ENCODE results near the gene KIAA0930. TPM values are rescaled to one million over a fixed set of nuclear protein-coding genes. Genes with fewer than 3 reads are reported as not detected.

KIAA0930 gene
- total RNA-seq, 2 donors from 2014 or later, result 29.1 to 55.1 TPM

DNA sequence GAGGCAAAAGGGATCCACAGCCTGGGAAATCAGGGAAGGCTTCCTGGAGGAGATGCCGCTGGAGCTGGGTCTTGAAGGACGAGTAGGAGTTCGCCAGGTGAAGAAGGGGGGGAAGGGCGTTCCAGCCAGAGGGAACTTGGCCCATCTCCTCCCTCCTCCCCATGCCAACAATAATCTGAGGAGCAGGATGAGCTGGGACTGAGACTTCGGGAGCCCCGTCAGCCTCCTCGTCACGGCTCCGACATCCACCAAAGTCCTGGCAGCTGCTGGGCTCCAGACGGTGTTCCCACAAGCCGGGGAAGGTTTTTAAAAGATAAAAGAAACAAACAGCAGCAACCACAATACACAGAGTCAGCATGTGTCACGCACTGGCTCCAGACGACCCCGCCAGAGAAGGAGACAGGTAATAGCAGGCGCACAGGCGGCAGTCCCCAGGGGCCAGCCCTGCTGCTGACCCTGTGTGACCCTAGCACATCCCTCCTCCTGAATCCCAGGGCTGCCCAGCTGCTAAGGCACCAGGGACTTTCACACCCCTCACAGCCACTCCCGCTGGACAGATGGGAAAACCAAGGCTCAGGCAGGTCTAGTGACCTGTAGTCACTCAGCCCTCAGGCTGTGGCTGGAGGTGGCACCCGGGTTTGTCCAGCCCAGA lies 39.7 kb downstream of the KIAA0930 start:
- 72% methylated on average over 18 of the region's 18 CpGs for WGBS
- Histone ChIP-seq H3K27me3 (replicated peaks; ENCODE audit: insufficient read depth) (no peaks in the 10 kb centered on the region), H3K9me3 (no peaks in the 10 kb centered on the region), H3K4me3 (no peak overlapping the region), H3K27ac (no peak overlapping the region), H3K36me3 (peaks cover 0 to 12% of the 10 kb centered on the region in 2 donors), H3K4me1 (replicated peaks) (no peaks in the 10 kb centered on the region)
- intact Hi-C loops (cut with DNase I), result no loop called here
- no peak for DNase-seq (ENCODE audit: low spot score)
- TF ChIP-seq, protein P1, sequence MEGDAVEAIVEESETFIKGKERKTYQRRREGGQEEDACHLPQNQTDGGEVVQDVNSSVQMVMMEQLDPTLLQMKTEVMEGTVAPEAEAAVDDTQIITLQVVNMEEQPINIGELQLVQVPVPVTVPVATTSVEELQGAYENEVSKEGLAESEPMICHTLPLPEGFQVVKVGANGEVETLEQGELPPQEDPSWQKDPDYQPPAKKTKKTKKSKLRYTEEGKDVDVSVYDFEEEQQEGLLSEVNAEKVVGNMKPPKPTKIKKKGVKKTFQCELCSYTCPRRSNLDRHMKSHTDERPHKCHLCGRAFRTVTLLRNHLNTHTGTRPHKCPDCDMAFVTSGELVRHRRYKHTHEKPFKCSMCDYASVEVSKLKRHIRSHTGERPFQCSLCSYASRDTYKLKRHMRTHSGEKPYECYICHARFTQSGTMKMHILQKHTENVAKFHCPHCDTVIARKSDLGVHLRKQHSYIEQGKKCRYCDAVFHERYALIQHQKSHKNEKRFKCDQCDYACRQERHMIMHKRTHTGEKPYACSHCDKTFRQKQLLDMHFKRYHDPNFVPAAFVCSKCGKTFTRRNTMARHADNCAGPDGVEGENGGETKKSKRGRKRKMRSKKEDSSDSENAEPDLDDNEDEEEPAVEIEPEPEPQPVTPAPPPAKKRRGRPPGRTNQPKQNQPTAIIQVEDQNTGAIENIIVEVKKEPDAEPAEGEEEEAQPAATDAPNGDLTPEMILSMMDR (IDR thresholded peaks at IDR 0.05), result no peak
- TF ChIP-seq POLR2AphosphoS5 (IDR thresholded peaks at IDR 0.05) (no peak), POLR2A (IDR thresholded peaks at IDR 0.05) (no peak)

DNA sequence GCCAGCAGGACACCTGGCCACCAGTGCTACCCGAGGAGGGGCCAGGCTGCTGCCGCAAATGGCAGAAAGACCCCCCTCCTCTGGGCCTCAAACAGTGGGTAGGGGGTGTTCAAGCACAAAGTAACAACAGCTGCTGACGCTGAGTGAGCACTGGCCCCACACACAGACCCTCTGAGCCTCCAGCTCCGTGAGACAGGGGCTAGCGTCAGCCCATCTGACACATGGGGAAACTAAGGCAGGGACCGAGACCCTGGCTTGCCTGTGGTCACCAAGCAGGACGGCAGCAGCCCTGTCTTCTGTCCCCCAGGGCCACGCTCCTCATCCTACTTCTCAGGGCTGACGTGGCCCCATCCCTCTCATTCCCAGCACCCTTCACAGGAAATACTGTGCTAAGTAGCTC lies 40.5 kb downstream of the KIAA0930 start:
- TF ChIP-seq POLR2A (IDR thresholded peaks at IDR 0.05) (no peak), POLR2AphosphoS5 (IDR thresholded peaks at IDR 0.05) (no peak)
- TF ChIP-seq, protein P1 (IDR thresholded peaks at IDR 0.05), result no peak
- Histone ChIP-seq H3K36me3 (peaks cover 0 to 13% of the 10 kb centered on the region in 2 donors), H3K9me3 (no peaks in the 10 kb centered on the region), H3K4me1 (replicated peaks) (no peaks in the 10 kb centered on the region), H3K27ac (no peak overlapping the region), H3K4me3 (no peak overlapping the region), H3K27me3 (replicated peaks; ENCODE audit: insufficient read depth) (no peaks in the 10 kb centered on the region)
- 92% methylated on average over 9 of the region's 9 CpGs for WGBS
- intact Hi-C loops (cut with DNase I), result no loop called here
- no peak for DNase-seq (ENCODE audit: low spot score)

DNA sequence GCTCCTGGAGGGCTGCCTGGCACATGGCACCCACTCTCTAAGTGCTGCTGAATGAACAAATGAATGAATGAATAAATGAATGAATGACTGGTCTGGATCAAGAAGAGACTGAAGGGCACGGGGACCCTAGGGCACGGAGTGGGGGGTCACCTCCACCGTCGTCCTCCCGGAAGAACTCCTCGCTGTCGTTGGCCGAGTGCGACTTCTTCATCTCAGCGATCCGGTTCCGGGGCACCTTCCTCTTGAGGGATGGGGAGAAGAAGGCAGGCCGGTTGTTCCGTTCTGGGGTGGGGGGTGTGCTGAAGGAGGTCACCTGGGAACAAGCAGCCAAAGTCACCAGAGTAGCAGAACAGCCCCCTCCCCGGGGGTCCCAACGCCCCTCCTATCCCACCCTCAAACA lies 41.0 kb downstream of the KIAA0930 start:
- H3K4me3 ChIP-seq, result no peak overlapping the region
- H3K4me1 ChIP-seq (replicated peaks), result no peaks in the 10 kb centered on the region
- no peak for DNase-seq (ENCODE audit: low spot score)
- H3K27ac ChIP-seq, result no peak overlapping the region
- 96% methylated on average over 16 of the region's 16 CpGs for WGBS
- no peaks in the 10 kb centered on the region for H3K9me3 ChIP-seq
- H3K36me3 ChIP-seq, result peaks cover 0 to 13% of the 10 kb centered on the region in 2 donors
- no peak for TF ChIP-seq POLR2AphosphoS5 (IDR thresholded peaks at IDR 0.05)
- no peak for TF ChIP-seq POLR2A (IDR thresholded peaks at IDR 0.05)
- TF ChIP-seq, protein P1 (IDR thresholded peaks at IDR 0.05), result no peak
- intact Hi-C loops (cut with DNase I), result no loop called here
- no peaks in the 10 kb centered on the region for H3K27me3 ChIP-seq (replicated peaks; ENCODE audit: insufficient read depth)

DNA sequence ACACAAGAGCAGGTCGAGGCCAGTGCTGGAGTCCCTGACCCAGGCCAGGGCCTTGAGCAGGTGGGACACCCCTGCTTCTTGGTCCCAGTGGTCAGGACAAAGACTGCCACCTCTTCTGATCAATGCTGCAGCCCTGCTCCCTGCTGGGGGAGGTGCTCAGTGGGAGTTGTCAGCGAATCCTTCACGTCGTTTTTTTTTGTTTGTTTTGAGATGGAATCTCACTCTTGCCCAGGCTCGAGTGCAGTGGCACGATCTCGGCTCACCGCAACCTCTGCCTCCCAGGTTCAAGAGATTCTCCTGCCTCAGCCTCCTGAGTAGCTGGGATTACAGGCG lies 42.3 kb downstream of the KIAA0930 start:
- no peaks in the 10 kb centered on the region for H3K4me1 ChIP-seq (replicated peaks)
- 43% methylated on average over 9 of the region's 9 CpGs for WGBS
- no peak for DNase-seq (ENCODE audit: low spot score)
- no peaks in the 10 kb centered on the region for H3K27me3 ChIP-seq (replicated peaks; ENCODE audit: insufficient read depth)
- no peak overlapping the region for H3K4me3 ChIP-seq
- no peaks in the 10 kb centered on the region for H3K9me3 ChIP-seq
- peak overlapping the region in 1 of 2 donors; percentile 38 for H3K27ac ChIP-seq
- TF ChIP-seq, protein P1 (IDR thresholded peaks at IDR 0.05), result no peak
- peak; percentile 16 for TF ChIP-seq POLR2AphosphoS5 (IDR thresholded peaks at IDR 0.05)
- intact Hi-C loops (cut with DNase I), result no loop called here
- H3K36me3 ChIP-seq, result peaks cover 0 to 13% of the 10 kb centered on the region in 2 donors
